SK-N-MC (cell line): ENCODE measurements around the gene CD69.

Source experiments
- DNase-seq: peaks from one replicate; pipeline ENCODE4 v3.0.0-alpha.2; 2011; ENCODE audit warnings: low read depth, low spot score
- H3K27ac ChIP-seq: fragments of 200-600 bp; sonication (generic); 2 replicates; pipeline ENCODE4 v1.5.1; 2016; ENCODE audit warnings: mixed run types
- H3K36me3 ChIP-seq: fragments of 200-600 bp; sonication (generic); 2 replicates; pipeline ENCODE4 v1.6.1; 2017; ENCODE audit warnings: antibody characterized with exemption, low read length, mixed read lengths; ENCODE audit not compliant: insufficient read depth
- H3K4me3 ChIP-seq: fragments of 200-600 bp; sonication (generic); 2 replicates; pipeline ENCODE4 v1.5.1; 2016
- H3K9ac ChIP-seq: fragments of 200-600 bp; sonication (generic); 2 replicates; pipeline ENCODE4 v1.8.0; 2017; ENCODE audit warnings: mixed run types, mixed read lengths; ENCODE audit not compliant: insufficient read length
- H3K9me3 ChIP-seq: fragments of 200-600 bp; sonication (generic); 2 replicates; pipeline ENCODE4 v1.6.1; 2017; ENCODE audit warnings: low read depth, mild to moderate bottlenecking, antibody characterized with exemption, low read length, moderate library complexity, mixed read lengths
- EZH2 ChIP-seq: fragments of 200-600 bp; sonication (generic); IDR thresholded peaks from one replicate; pipeline ENCODE4 v1.6.1; 2017; ENCODE audit warnings: antibody characterized with exemption
- FOXP2 ChIP-seq: optimal IDR thresholded peaks from 2 replicates; pipeline ENCODE3; 2011; ENCODE audit warnings: mild to moderate bottlenecking, moderate library complexity; ENCODE audit not compliant: insufficient read depth; ENCODE audit errors: extremely low read length, control extremely low read depth
- POLR2AphosphoS5 ChIP-seq: IDR thresholded peaks from 2 replicates; pipeline ENCODE4 v1.6.1; 2012; ENCODE audit warnings: mild to moderate bottlenecking, low read depth, low read length, borderline replicate concordance

Gene CD69

GRCh38 chr12:9762369-9762768, 1.7 kb upstream of the CD69 start:
- H3K9me3 ChIP-seq = no peaks in the 10 kb centered on the region
- no peak overlapping the region for H3K9ac ChIP-seq
- DNase-seq = no peak
- no peak overlapping the region for H3K27ac ChIP-seq
- H3K36me3 ChIP-seq = no peaks in the 10 kb centered on the region
- TF ChIP-seq FOXP2 (no peak), POLR2AphosphoS5 (no peak), EZH2 (no peak)
- H3K4me3 ChIP-seq = no peak overlapping the region

- H3K27ac ChIP-seq = no peak overlapping the region
- H3K36me3 ChIP-seq = no peaks in the 10 kb centered on the region
- H3K4me3 ChIP-seq = no peak overlapping the region
- no peak for DNase-seq
- no peaks in the 10 kb centered on the region for H3K9me3 ChIP-seq
- H3K9ac ChIP-seq = no peak overlapping the region
- TF ChIP-seq EZH2 = no peak
- TF ChIP-seq FOXP2 = no peak
- no peak for TF ChIP-seq POLR2AphosphoS5
Measured at GRCh38 chr12:9761419-9761781, 699 bp upstream of the CD69 start.

- H3K36me3 ChIP-seq = no peaks in the 10 kb centered on the region
- no peak overlapping the region for H3K9ac ChIP-seq
- no peak for DNase-seq
- no peak overlapping the region for H3K27ac ChIP-seq
- H3K4me3 ChIP-seq = no peak overlapping the region
- H3K9me3 ChIP-seq = no peaks in the 10 kb centered on the region
- no peak for TF ChIP-seq FOXP2
- no peak for TF ChIP-seq EZH2
- TF ChIP-seq POLR2AphosphoS5 = no peak
Measured at GRCh38 chr12:9760120-9760519, 581 bp downstream of the CD69 start.

GRCh38 chr12:9759694-9760093, 1.0 kb downstream of the CD69 start:
- Histone ChIP-seq H3K9ac (no peak overlapping the region), H3K9me3 (no peaks in the 10 kb centered on the region), H3K4me3 (no peak overlapping the region), H3K27ac (no peak overlapping the region), H3K36me3 (no peaks in the 10 kb centered on the region)
- TF ChIP-seq EZH2 (no peak), FOXP2 (no peak), POLR2AphosphoS5 (no peak)
- no peak for DNase-seq

- no peak for DNase-seq
- no peak overlapping the region for H3K4me3 ChIP-seq
- no peak for TF ChIP-seq EZH2
- no peak for TF ChIP-seq POLR2AphosphoS5
- TF ChIP-seq FOXP2 = no peak
- no peak overlapping the region for H3K27ac ChIP-seq
- no peak overlapping the region for H3K9ac ChIP-seq
- no peaks in the 10 kb centered on the region for H3K36me3 ChIP-seq
- H3K9me3 ChIP-seq = no peaks in the 10 kb centered on the region
Measured at GRCh38 chr12:9758119-9758518, 2.6 kb downstream of the CD69 start.

DNA sequence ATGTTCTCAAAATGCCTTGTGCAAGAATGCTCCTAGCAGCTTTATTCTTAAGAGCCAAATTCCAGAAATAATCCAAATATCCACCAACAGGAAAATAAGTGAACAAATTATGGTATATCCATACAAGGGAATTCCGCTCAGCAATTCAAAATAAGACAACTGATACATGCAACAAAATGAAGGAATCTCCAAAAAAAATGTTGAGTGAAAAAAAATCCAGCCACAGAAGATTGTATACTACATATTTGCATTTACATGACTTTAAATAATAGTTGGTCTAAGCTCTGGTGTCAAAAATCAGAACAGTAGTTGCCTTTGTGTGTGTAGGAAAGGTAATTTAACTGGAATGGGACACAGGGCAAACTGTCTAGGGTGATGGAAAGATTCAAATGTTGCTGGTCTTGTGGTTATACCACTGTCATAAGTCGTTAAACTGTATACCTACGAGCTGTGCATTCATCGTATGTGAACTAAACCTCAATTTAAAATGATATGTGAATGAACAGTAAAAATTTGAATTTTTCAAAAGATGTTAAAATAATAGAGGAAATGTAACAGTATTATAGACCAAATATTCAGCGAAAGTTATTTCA, 3.2 kb downstream of the CD69 start:
- TF ChIP-seq EZH2 = no peak
- TF ChIP-seq FOXP2 = no peak
- TF ChIP-seq POLR2AphosphoS5 = no peak
- H3K36me3 ChIP-seq = no peaks in the 10 kb centered on the region
- no peak overlapping the region for H3K4me3 ChIP-seq
- no peaks in the 10 kb centered on the region for H3K9me3 ChIP-seq
- H3K9ac ChIP-seq = no peak overlapping the region
- DNase-seq = no peak
- no peak overlapping the region for H3K27ac ChIP-seq

DNA sequence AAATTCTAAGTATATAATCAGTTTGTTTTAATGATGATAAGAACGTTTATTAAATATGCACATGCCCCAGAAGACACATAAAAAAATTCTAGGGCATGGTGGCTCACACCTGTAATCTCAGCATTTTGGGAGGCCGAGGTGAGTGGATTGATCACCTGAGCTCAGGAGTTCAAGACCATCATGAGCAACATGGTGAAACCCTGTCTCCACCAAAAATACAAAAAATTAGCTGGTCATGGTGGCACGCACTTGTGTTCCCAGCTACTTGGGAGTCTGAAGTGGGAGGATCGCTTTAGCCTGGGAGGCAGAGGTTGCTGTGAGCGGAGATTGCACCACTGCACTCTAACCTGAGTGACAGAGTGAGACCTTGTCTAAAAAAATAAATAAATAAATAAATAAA, 4.0 kb downstream of the CD69 start:
- no peak overlapping the region for H3K4me3 ChIP-seq
- H3K27ac ChIP-seq = no peak overlapping the region
- TF ChIP-seq FOXP2 (no peak), EZH2 (no peak), POLR2AphosphoS5 (no peak)
- H3K9me3 ChIP-seq = no peaks in the 10 kb centered on the region
- no peak overlapping the region for H3K9ac ChIP-seq
- H3K36me3 ChIP-seq = no peaks in the 10 kb centered on the region
- no peak for DNase-seq

- no peak for DNase-seq
- Histone ChIP-seq H3K36me3 (no peaks in the 10 kb centered on the region), H3K9me3 (no peaks in the 10 kb centered on the region), H3K27ac (no peak overlapping the region), H3K4me3 (no peak overlapping the region), H3K9ac (no peak overlapping the region)
- TF ChIP-seq EZH2 = no peak
- no peak for TF ChIP-seq FOXP2
- TF ChIP-seq POLR2AphosphoS5 = no peak
Measured at GRCh38 chr12:9756170-9756569, 4.5 kb downstream of the CD69 start.

DNA sequence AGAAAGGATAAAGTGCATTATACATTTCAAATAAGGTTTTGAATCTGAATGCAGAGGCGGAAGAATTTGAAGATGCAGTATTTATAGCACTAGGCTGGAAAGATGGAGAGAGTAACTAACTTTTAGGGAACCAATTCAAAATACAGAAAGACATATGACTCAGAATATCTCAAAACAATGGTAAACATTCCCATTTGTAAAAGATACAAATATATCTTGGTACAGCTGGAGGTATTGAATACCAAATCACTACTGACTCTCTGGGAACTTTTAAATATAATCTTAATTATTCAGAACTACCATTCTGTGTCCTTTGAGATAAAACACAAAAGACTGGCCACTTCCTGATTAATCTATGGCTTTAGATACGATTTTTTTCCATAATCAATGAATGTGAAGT, 5.1 kb downstream of the CD69 start:
- Histone ChIP-seq H3K9me3 (no peaks in the 10 kb centered on the region), H3K36me3 (no peaks in the 10 kb centered on the region), H3K4me3 (no peak overlapping the region), H3K9ac (no peak overlapping the region), H3K27ac (no peak overlapping the region)
- TF ChIP-seq POLR2AphosphoS5 (no peak), FOXP2 (no peak), EZH2 (no peak)
- DNase-seq = no peak
